NCI-H2196 (cell line): Measurements from ENCODE around the gene MALRD1.

Experiments
- DNase-seq: peaks from one replicate; lab custom pipeline; 2025; ENCODE audit not compliant: unreplicated experiment; lab: John Stamatoyannopoulos, UW

The MALRD1 gene

GRCh38 chr10:19221216-19221615 is 172.6 kb downstream of the MALRD1 start:
- no peak for DNase-seq

DNA sequence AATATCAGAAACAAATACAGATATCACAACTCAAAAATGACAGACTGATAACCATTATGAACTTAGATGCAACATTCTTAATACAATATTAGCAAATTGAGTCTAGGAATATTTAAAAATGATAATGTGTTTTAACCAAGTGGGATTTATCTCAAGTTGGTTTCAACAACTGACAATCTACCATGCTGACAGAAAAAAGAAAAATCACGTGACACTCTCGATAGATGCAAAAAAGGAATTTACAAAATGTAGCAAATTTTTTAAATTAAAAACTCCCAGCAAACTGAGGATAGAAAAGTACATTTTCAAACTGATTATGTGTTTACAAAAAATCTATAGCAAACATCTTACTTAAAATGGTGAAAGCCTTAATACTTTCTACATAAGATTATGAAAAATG is 177.4 kb downstream of the MALRD1 start:
- no peak for DNase-seq

- no peak for DNase-seq
Measured at GRCh38 chr10:19231034-19231433, 182.4 kb downstream of the MALRD1 start.

GRCh38 chr10:19245889-19246752 is 197.5 kb downstream of the MALRD1 start:
- no peak for DNase-seq

DNA sequence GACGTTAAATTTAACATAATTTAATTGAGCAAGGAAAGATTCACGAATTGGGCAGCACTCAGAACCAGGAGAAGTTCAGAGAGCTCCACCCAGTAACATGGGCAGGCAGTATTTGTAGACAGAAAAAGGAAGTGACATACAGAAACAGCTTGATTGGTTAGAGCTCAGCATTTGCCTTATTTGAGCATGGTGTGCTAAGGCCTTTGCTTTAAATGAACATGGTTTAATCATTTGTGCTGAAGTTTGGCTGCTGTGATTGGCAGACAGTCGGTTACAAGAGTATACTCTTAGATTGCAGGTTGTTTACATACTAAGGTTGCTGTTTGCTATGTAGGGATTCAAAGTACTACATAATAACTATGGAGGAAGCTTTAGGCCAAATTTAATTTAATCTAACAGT is 199.2 kb downstream of the MALRD1 start:
- no peak for DNase-seq

DNA sequence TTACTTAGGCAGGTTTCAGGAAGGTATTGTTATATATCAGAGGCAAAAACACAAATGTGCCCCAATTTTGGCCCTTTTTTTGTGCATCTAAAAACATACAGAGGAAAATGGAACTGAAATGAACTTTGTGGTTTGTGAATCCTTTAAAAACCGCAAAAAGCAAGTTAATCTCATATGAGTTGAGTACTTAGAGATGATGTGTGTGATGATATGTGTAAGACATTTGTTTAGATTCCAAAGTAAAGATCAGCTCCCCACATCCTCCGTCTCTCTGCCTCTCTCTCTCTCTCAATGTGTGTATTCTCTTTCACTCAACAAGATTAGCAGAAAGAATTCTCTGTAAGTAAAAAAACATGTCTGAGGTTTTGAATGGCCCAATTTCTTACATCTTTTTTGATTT is 201.9 kb downstream of the MALRD1 start:
- no peak for DNase-seq

DNA sequence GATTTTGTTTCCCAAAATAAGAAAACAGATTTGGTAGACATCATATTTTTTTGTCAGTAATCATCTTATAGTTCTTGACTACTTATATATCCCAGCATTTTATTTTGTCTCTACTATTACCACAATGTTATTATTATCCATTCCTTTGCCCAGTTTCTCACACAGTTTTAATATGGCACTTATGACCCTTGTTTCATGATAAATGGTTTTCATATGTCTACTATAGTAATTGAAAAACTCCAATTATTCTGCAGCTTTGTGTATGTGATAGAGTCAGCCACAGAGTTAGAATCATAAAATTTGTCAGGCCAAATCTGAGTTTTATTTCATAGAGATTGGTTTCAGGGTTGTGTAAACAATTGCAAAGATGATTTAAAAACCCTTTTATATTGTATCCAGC is 203.9 kb downstream of the MALRD1 start:
- DNase-seq, result no peak

DNA sequence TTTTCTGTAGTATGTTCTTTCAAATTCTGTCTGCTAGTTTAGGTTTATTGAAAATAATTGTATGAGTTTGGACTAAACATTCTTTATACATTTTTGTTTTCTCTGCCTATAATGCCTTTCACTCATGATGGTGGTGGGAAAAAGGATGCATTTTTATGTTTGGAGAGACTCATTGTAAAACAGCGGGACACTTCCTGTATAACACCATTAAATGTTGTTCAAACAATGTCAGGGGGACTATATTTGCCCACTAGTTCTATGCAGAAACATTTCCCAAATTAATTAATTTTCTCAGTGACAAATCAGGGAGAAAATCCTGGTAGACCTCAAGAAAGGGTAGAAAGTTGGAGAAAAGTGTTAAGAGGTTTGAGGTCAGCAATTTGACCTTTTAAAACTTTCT is 207.7 kb downstream of the MALRD1 start:
- no peak for DNase-seq

DNA sequence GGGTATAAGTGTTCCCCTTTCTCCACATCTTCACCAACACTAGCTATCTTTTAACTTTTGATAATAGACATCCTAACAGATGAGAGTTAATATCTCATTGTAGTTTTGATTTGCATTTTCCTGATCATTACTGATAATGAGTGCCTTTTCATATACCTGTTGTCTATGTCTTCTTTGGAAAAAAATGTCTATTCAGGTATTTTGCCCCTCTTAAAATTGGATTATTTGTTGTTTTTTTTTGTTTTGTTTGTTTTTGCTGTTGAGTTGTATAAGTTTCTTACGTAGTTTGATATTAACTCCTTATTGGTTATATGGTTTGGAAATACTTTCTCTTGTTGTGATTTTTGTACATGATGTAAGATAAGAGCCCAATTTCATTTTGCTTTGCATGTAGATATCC is 214.7 kb downstream of the MALRD1 start:
- no peak for DNase-seq

DNA sequence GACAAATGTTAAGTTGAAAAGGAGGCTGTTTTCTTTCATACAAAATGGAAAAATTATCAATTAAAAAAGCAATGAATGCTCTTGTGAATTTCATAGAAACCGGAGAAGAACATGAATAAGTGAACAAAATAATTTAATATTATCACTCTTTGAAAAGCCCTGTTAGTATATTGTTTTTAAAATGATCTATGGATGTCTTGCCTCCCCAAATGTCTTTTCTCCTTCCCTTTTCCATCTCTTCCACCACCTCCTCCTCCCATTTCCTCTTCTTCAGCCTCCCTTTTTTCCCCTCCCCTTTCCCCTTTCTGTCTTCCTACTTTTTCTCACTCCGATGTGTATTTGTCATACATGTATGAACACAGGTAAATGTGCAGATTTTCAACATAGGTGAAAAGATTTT is 234.7 kb downstream of the MALRD1 start:
- DNase-seq, result no peak

- DNase-seq, result no peak
Measured at GRCh38 chr10:19283786-19284185, 235.2 kb downstream of the MALRD1 start.

- no peak for DNase-seq
Measured at GRCh38 chr10:19290770-19291169, 242.2 kb downstream of the MALRD1 start.

DNA sequence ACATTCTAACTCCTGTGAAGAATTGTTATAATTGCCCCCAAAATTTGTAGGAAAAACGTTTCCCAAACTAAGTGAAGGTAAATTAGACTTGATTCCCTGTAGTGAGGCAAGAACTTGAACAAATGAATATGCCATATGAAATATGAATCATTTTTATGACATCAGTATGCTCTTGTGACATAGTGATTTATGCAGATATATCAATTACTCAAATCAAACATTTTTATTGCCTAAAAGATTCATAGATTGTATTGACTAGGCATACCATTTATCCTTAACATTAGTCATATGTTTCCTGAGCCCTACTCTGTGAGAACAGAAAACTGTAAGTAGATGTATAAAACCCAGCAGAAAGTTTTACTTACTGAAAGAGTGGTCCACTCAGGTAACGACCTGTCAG is 245.6 kb downstream of the MALRD1 start:
- no peak for DNase-seq

DNA sequence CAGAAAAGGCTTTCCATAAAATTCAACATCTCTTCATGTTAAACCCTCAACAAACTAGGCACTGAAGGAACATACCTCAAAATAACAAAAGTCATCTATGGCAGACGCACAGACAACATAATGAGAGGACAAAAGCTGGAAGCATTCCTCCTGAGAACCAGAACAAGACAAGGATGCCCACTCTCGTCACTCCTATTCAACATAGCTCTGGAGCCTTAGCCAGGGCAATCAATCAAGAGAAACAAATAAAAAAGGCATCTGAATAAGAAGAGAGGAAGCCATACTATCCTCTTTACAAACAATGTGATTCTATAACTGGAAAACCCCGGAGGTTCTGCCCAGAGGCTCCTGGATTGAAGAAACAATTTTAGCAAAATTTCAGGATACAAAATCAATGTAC is 251.0 kb downstream of the MALRD1 start:
- DNase-seq, result no peak

DNA sequence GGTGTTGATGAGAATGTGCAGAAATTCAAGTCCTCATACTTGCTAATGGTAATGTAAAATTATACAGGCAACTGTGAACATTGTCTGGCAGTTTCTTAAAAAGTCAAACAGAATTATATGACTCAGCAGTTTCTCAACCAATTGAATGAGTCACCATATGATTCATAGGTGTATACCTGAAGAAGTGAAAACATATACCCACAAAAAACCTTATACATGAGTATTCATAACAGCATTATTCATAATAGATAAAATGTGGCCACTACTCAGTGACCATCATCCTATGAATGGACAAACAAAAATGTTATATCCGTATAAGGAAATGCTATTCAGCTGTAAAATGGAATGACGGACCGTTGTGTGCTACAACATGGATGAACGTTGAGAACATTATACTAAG is 253.5 kb downstream of the MALRD1 start:
- no peak for DNase-seq

- DNase-seq, result no peak
Measured at GRCh38 chr10:19310066-19310465, 261.5 kb downstream of the MALRD1 start.

DNA sequence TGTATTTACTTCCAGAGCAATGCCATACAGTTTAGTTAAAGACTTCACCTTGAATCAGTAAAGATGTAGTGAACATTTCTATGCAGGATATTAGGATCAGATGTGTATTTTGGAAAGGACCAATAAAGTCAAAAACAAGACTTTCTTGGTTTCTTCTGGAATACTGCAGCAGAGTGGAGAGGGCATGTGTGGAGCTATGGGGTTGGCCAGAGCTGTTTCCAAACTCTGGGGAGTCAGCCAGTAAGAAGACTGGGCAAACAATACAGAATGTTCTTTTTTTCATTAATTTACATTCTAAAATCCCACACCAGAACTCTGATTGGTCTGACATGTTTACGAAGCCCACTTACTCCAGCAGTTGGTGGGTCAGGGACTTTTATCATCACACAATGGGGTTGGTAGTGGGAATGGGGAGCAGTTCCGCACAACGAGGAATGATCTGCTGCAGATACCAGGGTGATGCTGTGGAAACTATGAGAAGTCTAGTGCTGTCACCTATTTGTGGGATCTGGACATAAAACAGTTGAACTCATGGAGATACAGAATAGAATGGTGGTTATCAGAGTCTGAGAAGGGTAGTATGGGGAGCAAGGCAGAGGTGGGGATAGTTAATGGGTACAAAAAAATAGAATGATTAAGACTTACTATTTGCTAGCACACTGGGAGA is 267.7 kb downstream of the MALRD1 start:
- no peak for DNase-seq

GRCh38 chr10:19317952-19318351 is 269.4 kb downstream of the MALRD1 start:
- DNase-seq, result no peak

DNA sequence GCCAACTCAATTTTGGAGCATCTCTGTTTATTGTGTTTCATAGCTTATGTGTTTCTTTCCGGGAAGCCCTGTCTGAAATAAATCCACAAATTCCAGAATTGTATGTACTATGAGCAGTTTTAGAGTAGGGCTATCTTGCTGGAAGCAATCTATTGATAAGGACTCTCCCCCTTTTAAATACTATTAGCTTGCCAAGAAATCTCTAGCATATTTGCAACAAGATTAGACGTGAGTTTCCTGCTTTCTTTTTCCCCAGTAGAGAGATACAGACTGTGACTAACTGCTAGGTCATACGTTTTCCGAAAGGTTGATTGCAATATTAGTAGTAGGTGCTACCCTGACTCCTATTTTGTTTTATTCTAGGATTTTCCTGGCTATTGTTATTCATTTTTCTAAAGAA is 277.0 kb downstream of the MALRD1 start:
- no peak for DNase-seq

GRCh38 chr10:19328582-19328981 is 280.0 kb downstream of the MALRD1 start:
- DNase-seq, result no peak

DNA sequence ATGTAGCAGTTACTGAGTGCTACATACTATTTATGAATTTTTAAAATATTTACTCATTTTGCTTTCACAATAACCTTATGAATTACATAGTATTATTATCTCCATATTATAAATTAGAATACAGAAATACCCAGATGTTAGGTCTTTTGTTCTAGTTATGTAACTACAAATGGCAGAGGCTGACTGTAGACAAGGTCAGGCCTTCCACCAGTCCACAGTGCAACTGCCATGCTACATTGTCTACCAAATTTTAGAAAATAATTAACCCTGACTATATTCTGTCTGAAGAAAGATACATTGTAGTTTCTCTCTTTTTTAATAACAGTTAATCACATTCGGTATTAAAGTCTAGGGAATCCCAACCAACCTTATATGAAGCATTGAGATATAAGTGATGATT is 280.9 kb downstream of the MALRD1 start:
- no peak for DNase-seq

DNA sequence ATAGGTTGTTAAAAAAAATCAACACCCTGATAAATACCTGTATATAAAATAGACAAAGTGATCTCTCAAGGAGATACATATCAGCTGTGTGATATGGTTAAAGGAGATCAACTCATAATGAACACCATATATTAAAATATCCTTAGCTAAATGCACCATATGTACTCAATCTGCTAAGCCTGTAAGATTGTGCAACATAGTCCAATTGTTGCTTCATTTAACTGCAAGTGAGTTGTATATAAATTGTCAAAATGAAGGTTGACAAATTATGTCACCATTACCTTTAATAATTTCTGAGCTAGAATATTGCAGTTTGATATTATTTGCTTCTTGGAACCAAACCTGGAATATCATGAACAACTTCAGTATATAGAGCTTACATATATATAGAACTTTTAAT is 283.7 kb downstream of the MALRD1 start:
- DNase-seq, result no peak

GRCh38 chr10:19333631-19334030 is 285.0 kb downstream of the MALRD1 start:
- no peak for DNase-seq
